ENCODE data around the gene FAM222A. TPM values are rescaled to one million over a fixed set of nuclear protein-coding genes. Genes with fewer than 3 reads are reported as not detected.

Gene FAM222A
- polyA plus RNA-seq, 5 donors, result 1.6 to 2.8 (median 1.8) TPM

GRCh38 chr12:109818905-109819500, 105.4 kb downstream of the FAM222A start:
- no peak for DNase-seq

Other genes starting within 250 kb of the FAM222A start
- 10 to 100 TPM; 43.1 to 53.0 (median 48.4) TPM for gene KCTD10, start 236.5 kb upstream of the FAM222A start, polyA plus RNA-seq (ENCODE audit: insufficient read depth in 1 of 5, insufficient read length in 5 of 5, low replicate concordance in 1 of 5)
- gene UBE3B, start 236.2 kb upstream of the FAM222A start, polyA plus RNA-seq (ENCODE audit: insufficient read depth in 1 of 5, insufficient read length in 5 of 5, low replicate concordance in 1 of 5), result 10 to 100 TPM; 27.0 to 34.2 (median 32.2) TPM
- gene MMAB, start 140.3 kb upstream of the FAM222A start, polyA plus RNA-seq (ENCODE audit: insufficient read depth in 1 of 5, insufficient read length in 5 of 5, low replicate concordance in 1 of 5), result 10 to 100 TPM; 22.7 to 36.2 (median 26.5) TPM
- 10 to 100 TPM; 12.3 to 22.3 (median 18.1) TPM for gene MVK, start 140.0 kb upstream of the FAM222A start, polyA plus RNA-seq (ENCODE audit: insufficient read depth in 1 of 5, insufficient read length in 5 of 5, low replicate concordance in 1 of 5)
- gene TRPV4, start 119.6 kb downstream of the FAM222A start, polyA plus RNA-seq (ENCODE audit: insufficient read depth in 1 of 5, insufficient read length in 5 of 5, low replicate concordance in 1 of 5), result 1 to 10 TPM; 2.6 to 4.0 (median 2.8) TPM
- 10 to 100 TPM; 25.6 to 38.8 (median 32.0) TPM for gene GLTP, start 166.7 kb downstream of the FAM222A start, polyA plus RNA-seq (ENCODE audit: insufficient read depth in 1 of 5, insufficient read length in 5 of 5, low replicate concordance in 1 of 5)
- 10 to 100 TPM; 19.8 to 26.0 (median 20.7) TPM for gene TCHP, start 186.4 kb downstream of the FAM222A start, polyA plus RNA-seq (ENCODE audit: insufficient read depth in 1 of 5, insufficient read length in 5 of 5, low replicate concordance in 1 of 5)